HL-60/S4 treated with phorbol 12-myristate 13-acetate at 8.2 ng/mL for 4 days and 3 days (cell line): ENCODE measurements around the gene PRICKLE4.
"Not testable (repeated sequence)": the region's sequence is repeated elsewhere in the genome, so short reads cannot be mapped to it uniquely, and the experiment has no call there.

Experiments
- in situ Hi-C: fragments of 300-500 bp; cut with MboI; formaldehyde crosslinking; loops from 2 replicates; pipeline ENCODE4 v1.15.0; 2022; ENCODE audit warnings: low sequenced_read_pairs

The PRICKLE4 gene

GRCh38 chr6:41744236-41744787 is 36.3 kb upstream of the PRICKLE4 start:
- in situ Hi-C loops = no loop called here

GRCh38 chr6:41746107-41746506 is 34.5 kb upstream of the PRICKLE4 start:
- in situ Hi-C loops = no loop called here

- in situ Hi-C loops = no loop called here
Measured at GRCh38 chr6:41747256-41748101, 33.1 kb upstream of the PRICKLE4 start, which contains the start of gene PGC. Gene PGC (minus strand): TSS chr6:41747397. CDS start chr6:41747334, 63 bp downstream.

GRCh38 chr6:41748102-41748477 is 32.5 kb upstream of the PRICKLE4 start:
- in situ Hi-C loops = no loop called here

GRCh38 chr6:41748542-41748941 is 32.0 kb upstream of the PRICKLE4 start:
- in situ Hi-C loops = no loop called here

GRCh38 chr6:41750374-41750773 is 30.2 kb upstream of the PRICKLE4 start:
- in situ Hi-C loops = no loop called here

GRCh38 chr6:41755895-41756294 is 24.7 kb upstream of the PRICKLE4 start:
- in situ Hi-C loops = no loop called here

- in situ Hi-C loops = no loop called here
Measured at GRCh38 chr6:41756354-41756753, 24.2 kb upstream of the PRICKLE4 start.

GRCh38 chr6:41757271-41757670 is 23.3 kb upstream of the PRICKLE4 start:
- in situ Hi-C loops = no loop called here

- in situ Hi-C loops = no loop called here
Measured at GRCh38 chr6:41757931-41758640, 22.5 kb upstream of the PRICKLE4 start.

GRCh38 chr6:41758641-41759035 is 21.9 kb upstream of the PRICKLE4 start:
- in situ Hi-C loops = no loop called here

GRCh38 chr6:41759106-41759904 is 21.3 kb upstream of the PRICKLE4 start:
- in situ Hi-C loops = no loop called here

- in situ Hi-C loops = no loop called here
Measured at GRCh38 chr6:41759905-41760579, 20.5 kb upstream of the PRICKLE4 start.

- in situ Hi-C loops = no loop called here
Measured at GRCh38 chr6:41763470-41763869, 17.1 kb upstream of the PRICKLE4 start.

GRCh38 chr6:41766043-41766664 is 14.4 kb upstream of the PRICKLE4 start:
- in situ Hi-C loops = not testable (repeated sequence)

- in situ Hi-C loops = no loop called here
Measured at GRCh38 chr6:41767112-41767833, 13.3 kb upstream of the PRICKLE4 start.

- in situ Hi-C loops = no loop called here
Measured at GRCh38 chr6:41768545-41769308, 11.9 kb upstream of the PRICKLE4 start.

- in situ Hi-C loops = no loop called here
Measured at GRCh38 chr6:41769376-41769775, 11.2 kb upstream of the PRICKLE4 start.
